GM19099 (cell line): Measurements from ENCODE around the gene GGT6.

Experiments
- POLR2A ChIP-seq: IDR thresholded peaks from 3 replicates; pipeline ENCODE4 v1.6.1; 2011; ENCODE audit warnings: low read depth; ENCODE audit not compliant: insufficient read length; ENCODE audit errors: extremely low read depth

Gene GGT6

DNA sequence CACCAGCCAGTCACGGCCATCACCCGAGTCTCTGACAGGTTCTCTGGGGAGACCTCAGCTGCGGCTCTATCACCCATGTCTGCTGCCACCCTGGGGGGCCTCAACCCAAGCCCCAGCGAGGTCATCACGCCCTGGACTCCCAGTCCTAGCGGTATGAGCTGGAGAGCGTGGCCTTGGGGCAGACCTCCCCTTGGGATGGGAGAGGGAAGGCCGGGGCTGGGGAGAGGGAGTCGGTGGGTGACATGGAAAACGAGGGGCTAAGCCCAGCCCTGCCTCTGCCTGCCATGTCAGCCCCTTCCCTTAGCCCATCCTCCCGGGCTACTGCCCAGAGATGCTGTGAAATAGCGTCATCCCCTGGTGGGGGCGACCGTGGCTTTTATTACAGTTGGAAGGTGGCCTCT, 32.6 kb upstream of the GGT6 start:
- no peak for TF ChIP-seq POLR2A

DNA sequence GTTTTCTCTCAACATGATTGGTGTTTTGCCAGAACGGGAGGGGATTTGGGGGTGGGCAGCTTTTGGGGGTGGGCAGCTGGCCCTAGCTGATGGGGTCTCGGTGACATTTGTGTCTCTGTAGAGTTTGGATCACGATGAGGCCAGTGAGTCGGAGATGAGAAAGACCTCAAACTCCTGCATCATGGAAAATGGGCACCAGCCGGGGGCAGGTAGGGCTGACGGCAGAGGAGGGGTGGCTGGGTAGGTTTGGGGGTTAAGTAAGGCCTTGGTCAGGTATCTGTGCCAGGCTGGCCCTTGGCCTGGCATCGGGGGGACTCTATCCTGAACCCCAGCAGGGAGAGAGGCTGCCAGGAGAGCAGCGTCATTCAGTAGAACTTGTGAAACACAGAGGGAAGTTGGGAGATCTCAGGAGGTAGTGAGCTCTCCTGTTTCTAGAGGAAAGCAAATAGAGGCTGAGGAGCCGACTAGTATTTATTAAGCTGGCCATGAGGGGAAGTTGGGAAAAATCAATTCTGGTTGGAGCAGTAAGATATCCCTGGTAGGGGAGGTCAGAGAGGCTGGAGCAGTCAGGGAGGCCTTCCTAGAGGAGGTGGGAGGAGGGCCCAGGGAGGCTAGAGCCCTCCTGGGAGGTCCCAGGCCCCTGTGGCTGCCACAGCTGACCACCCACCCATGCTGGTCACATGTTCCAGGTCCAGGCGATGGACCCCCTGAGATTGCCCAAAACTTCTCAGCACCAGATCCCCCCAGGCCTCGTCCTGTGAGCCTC, 32.0 kb upstream of the GGT6 start:
- no peak for TF ChIP-seq POLR2A

DNA sequence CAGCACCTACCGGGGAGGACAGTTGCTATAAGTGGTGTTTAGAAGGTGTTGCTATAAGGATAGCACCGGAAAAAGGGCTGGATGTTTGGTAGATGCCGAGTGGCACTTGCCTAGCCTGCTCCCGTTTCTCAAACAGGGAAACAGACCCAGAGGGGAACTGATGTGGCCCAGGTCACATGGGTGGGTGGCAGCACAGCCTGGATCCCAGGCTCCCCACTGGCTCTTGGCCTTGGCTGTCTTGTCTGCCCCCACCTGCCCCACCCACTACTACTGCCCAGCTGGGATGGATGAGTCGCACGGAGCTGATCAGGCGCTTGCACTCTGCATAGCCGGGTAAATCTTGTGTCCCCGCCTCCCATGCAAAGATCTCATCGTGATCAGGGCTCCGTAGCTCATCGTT, 31.2 kb upstream of the GGT6 start:
- no peak for TF ChIP-seq POLR2A

DNA sequence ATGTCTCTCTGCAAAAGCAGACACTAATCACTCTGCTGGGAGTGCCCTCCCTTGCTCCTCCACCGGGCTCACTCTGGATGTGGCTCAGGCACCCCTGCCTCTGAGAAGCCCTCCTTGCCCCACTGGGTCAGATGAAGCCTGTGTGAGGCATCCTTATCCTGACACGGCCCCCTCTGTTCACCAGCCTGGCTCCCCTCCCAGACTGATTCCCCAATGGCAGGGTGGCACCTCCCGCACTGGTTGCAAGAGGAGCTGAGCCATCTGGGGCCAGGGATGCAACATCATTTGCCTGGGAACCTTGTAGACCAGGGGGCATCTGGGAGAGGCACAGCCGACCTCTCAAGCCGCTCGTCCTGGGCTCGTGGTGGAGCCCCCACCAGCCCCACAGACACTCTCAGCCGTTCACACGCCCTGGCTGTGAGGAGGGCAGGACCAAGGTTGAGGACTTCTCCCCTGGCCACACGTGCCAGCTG, 30.6 kb upstream of the GGT6 start:
- no peak for TF ChIP-seq POLR2A

DNA sequence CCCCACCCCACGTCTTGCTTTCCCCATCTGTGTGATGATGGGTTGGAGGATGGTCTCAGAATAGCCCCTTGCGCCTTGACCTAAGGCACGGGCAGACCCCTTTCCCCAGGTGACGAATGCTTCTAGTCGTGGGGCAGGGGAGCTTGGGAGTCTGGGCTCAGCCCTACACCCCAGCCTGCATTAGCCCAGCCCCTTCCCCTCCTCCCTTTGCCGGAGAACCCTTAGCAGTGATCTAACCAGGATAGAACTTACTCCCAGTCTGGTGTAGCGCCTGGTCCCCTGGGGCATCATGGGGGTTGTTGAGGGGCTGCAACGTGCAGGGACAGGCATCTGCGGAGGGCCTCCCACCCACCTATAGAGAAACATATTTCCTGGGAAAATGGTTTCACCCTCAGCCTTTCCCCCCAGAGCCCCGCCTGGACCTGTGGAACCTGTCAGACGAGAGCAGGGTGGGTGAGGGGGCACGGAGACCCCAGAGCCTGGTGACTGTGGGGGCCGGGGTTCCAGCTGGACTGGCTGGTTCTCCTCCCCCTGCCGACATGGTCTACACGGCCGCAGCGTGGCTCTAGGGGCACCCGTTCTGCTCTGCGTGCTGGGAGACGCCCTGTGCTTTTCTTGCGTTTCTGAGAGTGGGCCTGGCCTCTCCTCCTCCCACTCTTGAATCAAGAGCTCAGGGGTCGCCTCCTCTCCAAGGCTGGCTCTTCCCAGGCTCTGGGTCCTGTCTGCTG, 28.7 kb upstream of the GGT6 start:
- TF ChIP-seq POLR2A = no peak

DNA sequence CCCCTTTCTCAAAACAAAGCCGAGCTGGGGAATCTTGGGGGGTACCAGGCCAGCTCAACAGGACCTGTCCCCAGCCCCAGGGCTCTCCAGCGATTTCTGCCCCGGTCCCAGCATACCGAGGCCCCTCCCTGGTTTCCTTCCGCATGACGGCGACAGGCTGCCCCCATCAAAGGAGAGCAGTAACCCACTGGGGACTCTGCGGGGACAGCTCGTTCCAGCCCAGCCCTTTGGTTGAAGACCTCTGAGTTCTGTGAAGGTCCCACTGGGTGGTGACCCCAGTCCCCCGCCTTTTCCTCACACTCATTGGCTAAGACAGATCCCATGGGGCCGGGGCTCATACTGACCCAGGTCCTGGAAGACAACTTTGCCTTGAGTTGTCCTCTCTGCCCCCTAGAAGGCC, 28.0 kb upstream of the GGT6 start:
- no peak for TF ChIP-seq POLR2A

DNA sequence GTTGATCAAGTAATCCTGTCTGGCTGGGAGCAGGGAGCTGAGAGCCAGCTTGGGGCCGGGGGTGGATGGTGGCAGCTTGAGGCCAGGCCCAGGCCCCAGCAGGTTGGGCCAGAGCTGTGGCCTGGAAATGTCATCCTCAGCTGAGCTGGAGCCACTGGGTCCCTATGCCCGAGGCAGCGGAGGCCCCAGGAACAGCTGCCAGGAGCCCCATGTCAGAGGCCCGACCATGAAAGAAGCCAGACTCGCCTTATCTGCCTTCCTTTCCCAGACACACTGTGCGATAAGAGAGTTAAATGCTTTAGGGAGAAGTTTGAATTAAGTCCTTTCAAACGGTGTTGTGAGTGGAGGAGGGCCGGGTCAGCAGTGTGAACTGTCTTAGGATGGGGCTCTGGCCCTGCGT, 27.4 kb upstream of the GGT6 start:
- no peak for TF ChIP-seq POLR2A

DNA sequence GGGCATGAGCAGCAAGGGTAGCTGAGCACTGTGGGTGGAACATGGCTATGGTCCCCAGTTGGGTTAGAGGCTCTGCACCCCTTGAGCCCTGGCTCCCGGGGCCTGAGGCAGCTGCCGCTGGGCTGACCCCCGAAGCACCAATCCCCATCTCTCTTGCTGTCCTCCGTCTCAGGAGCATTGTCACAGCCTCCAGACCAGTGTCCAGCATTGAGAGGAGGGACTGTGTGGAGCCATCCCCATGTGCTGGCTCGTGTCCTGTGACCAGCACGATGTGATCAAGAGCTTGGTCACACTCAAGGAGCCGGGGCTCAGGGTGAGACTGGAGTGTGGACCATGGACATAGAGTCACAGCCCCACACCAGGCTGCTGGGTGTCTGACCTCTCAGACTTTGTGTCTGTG, 26.8 kb upstream of the GGT6 start:
- TF ChIP-seq POLR2A = no peak

DNA sequence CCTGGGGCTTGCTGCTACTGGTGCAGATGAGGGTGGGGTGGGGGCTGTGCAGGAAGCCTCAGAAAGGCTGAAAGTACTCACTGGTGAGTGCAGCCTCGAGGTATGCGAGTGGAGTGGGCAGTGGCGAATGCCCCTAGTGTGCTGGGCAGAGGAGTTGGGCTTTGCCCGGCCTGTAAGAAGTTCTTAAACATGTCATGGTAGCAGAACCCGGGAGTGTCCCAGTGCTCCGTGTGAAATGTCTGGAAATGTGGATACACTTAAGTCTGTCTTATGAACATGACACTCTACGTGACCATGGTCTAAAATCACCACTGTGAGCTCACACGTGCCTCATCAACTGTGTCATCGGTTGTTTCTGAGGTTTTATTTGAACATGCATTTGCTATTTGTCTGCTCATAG, 25.7 kb upstream of the GGT6 start:
- TF ChIP-seq POLR2A = no peak

DNA sequence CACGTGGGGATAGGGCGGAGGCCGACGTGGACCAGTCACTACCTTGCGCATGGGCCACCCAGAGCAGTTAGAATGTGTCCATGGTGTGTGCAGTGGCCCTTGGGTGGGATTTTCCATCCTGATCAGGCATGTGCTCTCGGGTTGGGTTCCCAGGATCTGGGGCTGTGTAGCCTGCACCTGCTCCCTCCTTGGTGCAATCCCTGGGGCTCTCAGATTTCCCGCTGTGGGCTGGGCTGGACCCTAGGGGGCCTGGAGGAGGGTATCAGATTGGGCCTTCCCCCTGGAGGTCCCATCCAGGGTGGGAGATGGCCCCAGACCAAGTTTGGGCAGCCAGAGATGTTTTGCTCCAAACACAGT, 25.2 kb upstream of the GGT6 start:
- no peak for TF ChIP-seq POLR2A

DNA sequence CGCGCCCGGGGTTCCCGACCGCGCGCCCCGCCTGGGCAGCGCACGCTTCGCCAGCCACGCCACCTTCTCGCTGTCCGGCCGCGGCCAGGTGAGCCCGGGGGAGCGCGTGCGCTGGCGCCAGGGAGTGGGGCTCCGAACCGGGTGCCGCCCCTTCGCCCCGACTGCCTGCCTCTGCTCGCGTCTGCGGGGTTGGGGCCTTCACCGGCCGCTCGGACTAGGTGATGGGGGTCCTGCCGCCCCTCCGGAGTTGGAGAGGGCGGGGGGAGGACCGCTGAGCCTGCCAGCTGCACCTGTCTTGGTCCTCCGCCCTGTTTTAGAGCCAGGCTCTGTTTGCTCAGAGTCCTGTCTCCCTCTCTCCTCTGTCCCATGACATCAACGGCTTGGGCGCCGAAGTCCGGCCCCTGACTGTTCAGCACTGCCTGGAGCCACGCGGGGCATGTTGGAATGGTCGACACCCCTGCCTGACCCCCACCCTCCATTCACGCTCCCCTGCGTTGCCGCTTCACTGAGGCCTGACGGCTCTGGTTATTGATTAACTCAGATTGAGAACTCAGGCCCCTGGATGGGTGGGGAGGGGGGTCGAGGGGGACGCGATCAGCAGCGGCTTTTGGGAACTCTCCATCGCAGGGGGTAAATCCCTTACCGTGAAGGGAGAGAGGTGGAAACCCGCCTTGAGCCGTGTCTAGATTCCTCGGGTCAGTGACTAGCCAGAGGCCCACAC, 24.7 kb upstream of the GGT6 start:
- no peak for TF ChIP-seq POLR2A

DNA sequence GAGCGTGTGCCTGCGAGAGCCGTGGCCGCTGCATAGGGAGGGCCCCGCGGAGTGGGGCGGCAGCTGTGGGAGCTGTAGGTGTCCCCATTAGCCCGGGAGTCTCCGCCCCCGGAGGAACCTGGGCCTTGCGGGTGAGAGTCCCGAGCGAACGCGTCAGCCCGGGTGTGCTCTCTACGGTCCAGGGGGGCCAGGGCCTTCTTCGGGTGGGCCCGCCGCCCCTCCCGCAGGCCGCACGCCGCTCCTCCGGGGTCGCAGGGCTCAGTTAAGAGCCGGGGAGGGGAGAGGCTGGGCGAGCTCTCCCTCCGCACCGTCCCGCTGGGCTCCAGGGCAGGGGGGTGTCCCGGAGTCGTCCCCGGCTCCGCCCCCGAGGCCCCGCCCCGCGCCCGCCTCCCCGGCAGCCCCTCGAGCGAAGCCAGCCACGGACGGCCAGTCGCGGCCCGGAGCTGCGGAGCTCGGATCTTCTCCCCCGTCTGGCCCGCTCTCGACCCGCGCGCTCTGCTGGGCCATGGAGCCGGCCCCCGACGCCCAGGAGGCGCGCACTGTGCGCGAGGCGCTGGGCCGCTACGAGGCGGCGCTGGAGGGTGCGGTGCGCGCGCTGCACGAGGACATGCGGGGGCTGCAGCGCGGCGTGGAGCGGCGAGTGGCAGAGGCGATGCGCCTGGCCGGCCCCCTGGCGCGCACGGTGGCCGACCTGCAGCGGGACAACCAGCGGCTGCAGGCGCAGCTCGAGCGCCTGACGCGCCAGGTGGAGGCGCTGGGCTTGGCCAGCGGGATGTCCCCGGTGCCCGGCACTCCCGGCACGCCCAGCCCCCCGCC, 23.9 kb upstream of the GGT6 start, which contains the start of gene SMTNL2:
Gene SMTNL2 (plus strand): TSS at position 429 of the 816 bp plus-strand sequence. CDS start 77 bp downstream, at position 506.
- no peak for TF ChIP-seq POLR2A

DNA sequence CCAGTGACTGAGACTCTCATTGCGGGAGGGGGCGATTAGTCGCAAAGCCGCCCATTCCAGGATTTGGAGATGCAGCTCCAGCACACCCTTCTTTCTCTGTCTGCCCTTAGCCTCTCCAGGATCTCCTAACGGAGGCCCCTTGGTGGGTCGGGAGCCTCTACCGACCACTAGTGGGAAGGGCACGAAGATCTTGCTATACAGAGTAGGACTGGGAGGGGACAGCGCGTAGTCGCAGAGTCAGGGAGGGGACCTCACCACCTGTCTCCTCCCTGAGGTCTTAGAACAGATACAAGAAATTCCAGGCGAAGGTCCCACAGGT, 23.4 kb upstream of the GGT6 start:
- no peak for TF ChIP-seq POLR2A

DNA sequence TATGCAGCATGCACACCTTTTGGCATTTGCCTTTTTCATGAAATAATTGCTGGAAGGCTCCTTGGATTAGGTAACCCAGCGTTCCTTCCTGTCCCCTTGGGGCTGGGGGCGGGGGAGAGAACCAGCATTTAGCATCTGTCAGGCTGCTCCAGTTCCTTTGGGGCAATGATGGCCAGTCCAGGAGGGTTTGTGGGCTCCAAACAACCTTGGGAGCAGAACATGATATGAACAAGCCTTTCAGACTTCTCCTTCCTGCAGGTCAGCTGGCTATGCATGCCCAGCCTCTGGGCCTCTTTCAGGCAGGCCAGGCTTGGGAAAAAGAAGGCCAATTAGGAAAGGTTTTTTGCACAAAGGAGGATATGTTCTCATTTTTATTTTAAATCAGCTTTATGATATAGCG, 22.8 kb upstream of the GGT6 start:
- no peak for TF ChIP-seq POLR2A

DNA sequence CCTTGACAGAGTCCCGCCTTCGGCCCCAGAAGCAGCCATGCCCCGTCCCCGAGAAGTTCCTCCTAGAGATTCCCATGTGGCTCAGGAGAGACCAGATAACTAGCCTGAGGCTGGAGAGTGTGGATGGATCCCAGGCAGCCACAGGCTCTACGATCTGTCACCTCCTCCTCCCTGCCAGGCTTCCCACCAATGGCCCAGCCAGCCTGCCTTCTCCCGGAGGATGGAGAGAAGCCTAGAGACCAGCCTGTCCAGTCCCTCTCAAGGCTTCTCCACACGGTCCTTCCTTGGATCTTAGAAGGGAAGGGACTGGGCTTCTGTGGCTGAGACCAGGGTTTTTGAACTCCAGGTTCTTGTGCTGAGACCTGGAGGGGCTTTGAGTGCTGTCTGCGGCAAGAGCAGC, 22.3 kb upstream of the GGT6 start:
- TF ChIP-seq POLR2A = no peak
